HepG2 (cell line): ENCODE data around the gene TMTC1. TPM values are rescaled to one million over a fixed set of nuclear protein-coding genes. Genes with fewer than 3 reads are reported as not detected.

Source experiments
- ATAC-seq: fragments of 200-7000 bp; cut with Tn5 transposase; 3 replicates; pipeline ENCODE4 v1.9.1; 2020; ENCODE audit warnings: mild to moderate bottlenecking, moderate library complexity
- BruUV-seq: library from RNA; stranded (reverse); fragments of 400-500 nt; replicated peaks from 2 replicates; lab custom pipeline; 2021; lab: Mats Ljungman, UMichigan
- CTCF ChIA-PET: fragments of 300-600 bp; formaldehyde crosslinking; extraction: SDS; loops from one replicate; lab custom pipeline; 2021; ENCODE audit warnings: low total read pairs, inconsistent platforms, low intra/inter-chr PET ratio; lab: Yijun Ruan, JAX
- POLR2A ChIA-PET: fragments of 350-600 bp; sonication (Branson Sonifier 250); formaldehyde crosslinking; loops from one replicate; lab custom pipeline; 2020; ENCODE audit warnings: antibody characterized with exemption, inconsistent platforms; lab: Yijun Ruan, JAX
- DNase-seq: peaks from one replicate; pipeline ENCODE4 v3.0.0-alpha.2; 2015; ENCODE audit warnings: low spot score
- FAIRE-seq: peaks from 3 replicates; lab custom pipeline; 2011; peaks lifted over from hg19 to GRCh38; lab: Jason Lieb, UNC
- H2AFZ ChIP-seq: one replicate; pipeline ENCODE4 v1.6.1; 2011; ENCODE audit warnings: low read length, inconsistent platforms
- H3K27ac ChIP-seq: fragments of 300-600 bp; 3 replicates; pipeline ENCODE4 v1.8.0; 2011; ENCODE audit warnings: mixed run types, mild to moderate bottlenecking, mixed read lengths, low read length, inconsistent platforms; ENCODE audit not compliant: insufficient read depth; ENCODE audit errors: extremely low read length
- H3K27me3 ChIP-seq, 2 experiments: fragments of 200-600 bp in 1 of 2; 2 replicates in 1 of 2; 3 replicates in 1 of 2; pipeline versions ENCODE4 v1.6.0 to v1.8.0; 2011; ENCODE audit warnings: low read length in 2 of 2, mild to moderate bottlenecking in 2 of 2, moderate library complexity in 2 of 2, inconsistent platforms in 1 of 2; ENCODE audit not compliant: insufficient read depth in 2 of 2, control insufficient read depth in 1 of 2
- H3K36me3 ChIP-seq, 2 experiments: fragments of 200-600 bp in 1 of 2; replicated peaks in 1 of 2; 2 replicates in 1 of 2; 3 replicates in 1 of 2; pipeline versions ENCODE4 v1.5.1 to v1.8.0; 2011; ENCODE audit warnings: low read length in 2 of 2, inconsistent platforms in 1 of 2; ENCODE audit not compliant: insufficient read depth in 2 of 2, control insufficient read depth in 1 of 2
- H3K4me1 ChIP-seq: 2 replicates; pipeline ENCODE4 v1.5.1; 2012; ENCODE audit warnings: low read length, inconsistent platforms; ENCODE audit not compliant: insufficient read depth
- H3K4me2 ChIP-seq: 2 replicates; pipeline ENCODE4 v1.6.0; 2011; ENCODE audit warnings: low read depth, low read length, inconsistent platforms
- H3K4me3 ChIP-seq, 3 experiments: fragments of 200-600 bp in 1 of 3; sonication (generic), shearing (Covaris generic) in 1 of 3; replicated peaks in 1 of 3; 2 replicates each; pipeline ENCODE4 v1.5.1; 2011 to 2016; ENCODE audit warnings: low read length in 3 of 3, inconsistent platforms in 2 of 3, low read depth in 2 of 3, mild to moderate bottlenecking in 2 of 3, control low read depth in 1 of 3, mixed read lengths in 1 of 3; ENCODE audit not compliant: insufficient read depth in 1 of 3
- H3K79me2 ChIP-seq: one replicate; pipeline ENCODE4 v1.6.1; 2011; ENCODE audit warnings: low read length, inconsistent platforms; ENCODE audit not compliant: insufficient read depth
- H3K9ac ChIP-seq: 2 replicates; pipeline ENCODE4 v1.6.0; 2011; ENCODE audit warnings: mild to moderate bottlenecking, low read depth, low read length, inconsistent platforms; ENCODE audit not compliant: insufficient read depth
- H3K9me3 ChIP-seq: 2 replicates; pipeline ENCODE4 v1.5.1; 2012; ENCODE audit warnings: mild to moderate bottlenecking, low read length
- H4K20me1 ChIP-seq: 2 replicates; pipeline ENCODE4 v1.6.0; 2011; ENCODE audit warnings: inconsistent platforms, mild to moderate bottlenecking, low read length, moderate library complexity; ENCODE audit not compliant: insufficient read depth
- ARNT2 ChIP-seq: sonication (generic); formaldehyde crosslinking; IDR thresholded peaks from 2 replicates; pipeline ENCODE4 v1.8.0; 2022; ENCODE audit warnings: mild to moderate bottlenecking, low read depth, missing genetic modification reagents, moderate library complexity
- JDP2 ChIP-seq: sonication (generic); formaldehyde crosslinking; IDR thresholded peaks from 2 replicates; pipeline ENCODE4 v1.8.1; 2022; ENCODE audit warnings: missing genetic modification reagents, borderline replicate concordance
- KDM3A ChIP-seq: IDR thresholded peaks from 2 replicates; pipeline ENCODE4 v1.6.1; 2018; ENCODE audit warnings: low read depth, missing compliant biosample characterization
- KLF6 ChIP-seq: IDR thresholded peaks from 2 replicates; pipeline ENCODE4 v1.8.0; 2016; ENCODE audit warnings: missing biosample characterization, missing genetic modification reagents
- NAIF1 ChIP-seq: sonication (generic); formaldehyde crosslinking; IDR thresholded peaks from 2 replicates; pipeline ENCODE4 v1.5.0; 2020; ENCODE audit warnings: mild to moderate bottlenecking, missing genetic modification reagents, borderline replicate concordance
- ZNF446 ChIP-seq: sonication (generic); formaldehyde crosslinking; IDR thresholded peaks from 2 replicates; pipeline ENCODE4 v1.5.0; 2020; ENCODE audit warnings: mild to moderate bottlenecking, missing genetic modification reagents
- ZNF547 ChIP-seq: sonication (generic); formaldehyde crosslinking; IDR thresholded peaks from 2 replicates; pipeline ENCODE4 v1.5.1; 2020; ENCODE audit warnings: mild to moderate bottlenecking, missing genetic modification reagents
- WGBS: methylation state at CpG from one replicate; pipeline ENCODE4 v1.1.6; 2017; ENCODE audit warnings: low lambda C conversion rate; 5-methylcytosine and 5-hydroxymethylcytosine counted together
- in situ Hi-C: cut with HindIII; loops from 2 replicates; pipeline ENCODE4 v1.10.0; 2017; ENCODE audit warnings: low pct_unique_long_range_greater_than_20kb; ENCODE audit not compliant: extremely low pct_ligation_motif_present
- intact Hi-C: fragments of 100-400 bp; cut with micrococcal nuclease; formaldehyde crosslinking; loops from one replicate; pipeline ENCODE4 v1.10.0; 2022; ENCODE audit not compliant: unreplicated experiment
- polyA plus RNA-seq, 8 experiments: library from polyadenylated mRNA; depleted of rRNA in 3 of 8; stranded (reverse) in 7 of 8; unstranded in 1 of 8; fragments of >200 nt; fragmentation: Illumina TruSeq in 4 of 8; extraction: Trizol in 4 of 8; gene quantifications; 2 replicates each; pipeline versions ENCODE4 v1.2.1 to v1.2.3, GENCODE V29; 2011 to 2016; ENCODE audit warnings: low read depth in 4 of 8, missing spikeins in 1 of 8, mixed read lengths in 1 of 8; ENCODE audit not compliant: insufficient read depth in 1 of 8
- total RNA-seq, 5 experiments: library from RNA; depleted of rRNA; stranded (reverse); fragments of >200 nt; fragmentation: Illumina TruSeq; extraction: Trizol; gene quantifications; 2 replicates each; pipeline ENCODE4 v1.2.3, GENCODE V29; 2016; ENCODE audit warnings: low read depth in 1 of 5
- TF ChIP-seq, protein P1 (sequence below): sonication (generic); formaldehyde crosslinking; IDR thresholded peaks from 2 replicates; pipeline ENCODE4 v1.4.0; 2020; ENCODE audit warnings: missing genetic modification reagents, borderline replicate concordance
- TF ChIP-seq, protein P2 (sequence below): sonication (generic); formaldehyde crosslinking; conservative IDR thresholded peaks from 2 replicates; pipeline ENCODE4 v1.8.0; 2022; ENCODE audit warnings: missing genetic modification reagents
- TF ChIP-seq, protein P3 (sequence below): IDR thresholded peaks from 2 replicates; pipeline ENCODE4 v1.6.1; 2016; ENCODE audit warnings: control low read depth
- TF ChIP-seq, protein P4 (sequence below): sonication (generic); formaldehyde crosslinking; IDR thresholded peaks from 2 replicates; pipeline ENCODE4 v1.5.0; 2020; ENCODE audit warnings: missing genetic modification reagents, mild to moderate bottlenecking, borderline replicate concordance
- TF ChIP-seq, protein P5 (sequence below): sonication (generic); formaldehyde crosslinking; IDR thresholded peaks from 2 replicates; pipeline ENCODE4 v1.4.0; 2020; ENCODE audit warnings: mild to moderate bottlenecking, missing genetic modification reagents

TMTC1 gene
- total and polyA plus RNA-seq, 2 of the 13 experiments (the other 11 are each of a cell fraction or from before 2014, with no cell fraction given), result 0.69 to 1.8 TPM

DNA sequence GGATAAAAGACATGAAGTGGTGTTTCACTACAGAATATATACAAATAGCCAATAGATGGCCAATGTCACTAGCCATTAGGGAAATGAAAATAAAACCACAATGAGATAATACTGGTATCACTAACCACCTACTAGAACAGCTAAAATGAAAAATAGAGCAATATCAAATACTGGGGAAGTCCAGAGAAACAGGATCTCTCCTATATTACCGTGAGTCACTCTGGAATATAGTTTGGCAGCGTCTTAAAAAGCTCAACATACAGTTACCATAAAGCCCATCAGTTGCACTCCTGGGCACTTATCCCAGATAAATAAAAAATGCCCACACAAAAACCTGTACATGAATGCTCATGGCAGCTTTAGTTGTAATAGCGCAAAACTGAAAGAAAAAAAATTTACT, 101.7 kb downstream of the TMTC1 start:
- H3K4me1 ChIP-seq, result no peaks in the 10 kb centered on the region
- no peak for DNase-seq
- WGBS, result 16% methylated on average over 3 of the region's 3 CpGs
- H3K4me3 ChIP-seq, result no peak overlapping the region
- H3K27ac ChIP-seq, result no peak overlapping the region
- BruUV-seq, result no TSS peak
- ATAC-seq, result no peak
- no peak for FAIRE-seq
- no peaks in the 10 kb centered on the region for H3K9me3 ChIP-seq
- no peak overlapping the region for H3K9ac ChIP-seq
- no peaks in the 10 kb centered on the region for H3K36me3 ChIP-seq
- in situ Hi-C loops (no loop called here), intact Hi-C loops (no loop called here)
- H3K79me2 ChIP-seq, result no peaks in the 10 kb centered on the region
- H3K4me2 ChIP-seq, result no peak overlapping the region
- no peaks in the 10 kb centered on the region for H4K20me1 ChIP-seq
- no peaks in the 10 kb centered on the region for H3K27me3 ChIP-seq
- ChIA-PET CTCF (no interaction called here), POLR2A (no interaction called here)
- H2AFZ ChIP-seq, result no peak overlapping the region
- TF ChIP-seq NAIF1 (CRISPR knock-in tag) (no peak), ARNT2 (no peak), ZNF446 (CRISPR knock-in tag) (no peak), ZNF547 (CRISPR knock-in tag) (no peak), JDP2 (no peak), KLF6 (no peak), KDM3A (no peak)
- TF ChIP-seq, protein P1, sequence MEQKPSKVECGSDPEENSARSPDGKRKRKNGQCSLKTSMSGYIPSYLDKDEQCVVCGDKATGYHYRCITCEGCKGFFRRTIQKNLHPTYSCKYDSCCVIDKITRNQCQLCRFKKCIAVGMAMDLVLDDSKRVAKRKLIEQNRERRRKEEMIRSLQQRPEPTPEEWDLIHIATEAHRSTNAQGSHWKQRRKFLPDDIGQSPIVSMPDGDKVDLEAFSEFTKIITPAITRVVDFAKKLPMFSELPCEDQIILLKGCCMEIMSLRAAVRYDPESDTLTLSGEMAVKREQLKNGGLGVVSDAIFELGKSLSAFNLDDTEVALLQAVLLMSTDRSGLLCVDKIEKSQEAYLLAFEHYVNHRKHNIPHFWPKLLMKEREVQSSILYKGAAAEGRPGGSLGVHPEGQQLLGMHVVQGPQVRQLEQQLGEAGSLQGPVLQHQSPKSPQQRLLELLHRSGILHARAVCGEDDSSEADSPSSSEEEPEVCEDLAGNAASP (CRISPR knock-in tag), result no peak
- TF ChIP-seq, protein P2, sequence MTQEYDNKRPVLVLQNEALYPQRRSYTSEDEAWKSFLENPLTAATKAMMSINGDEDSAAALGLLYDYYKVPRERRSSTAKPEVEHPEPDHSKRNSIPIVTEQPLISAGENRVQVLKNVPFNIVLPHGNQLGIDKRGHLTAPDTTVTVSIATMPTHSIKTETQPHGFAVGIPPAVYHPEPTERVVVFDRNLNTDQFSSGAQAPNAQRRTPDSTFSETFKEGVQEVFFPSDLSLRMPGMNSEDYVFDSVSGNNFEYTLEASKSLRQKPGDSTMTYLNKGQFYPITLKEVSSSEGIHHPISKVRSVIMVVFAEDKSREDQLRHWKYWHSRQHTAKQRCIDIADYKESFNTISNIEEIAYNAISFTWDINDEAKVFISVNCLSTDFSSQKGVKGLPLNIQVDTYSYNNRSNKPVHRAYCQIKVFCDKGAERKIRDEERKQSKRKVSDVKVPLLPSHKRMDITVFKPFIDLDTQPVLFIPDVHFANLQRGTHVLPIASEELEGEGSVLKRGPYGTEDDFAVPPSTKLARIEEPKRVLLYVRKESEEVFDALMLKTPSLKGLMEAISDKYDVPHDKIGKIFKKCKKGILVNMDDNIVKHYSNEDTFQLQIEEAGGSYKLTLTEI (CRISPR knock-in tag), result no peak
- TF ChIP-seq, protein P3, sequence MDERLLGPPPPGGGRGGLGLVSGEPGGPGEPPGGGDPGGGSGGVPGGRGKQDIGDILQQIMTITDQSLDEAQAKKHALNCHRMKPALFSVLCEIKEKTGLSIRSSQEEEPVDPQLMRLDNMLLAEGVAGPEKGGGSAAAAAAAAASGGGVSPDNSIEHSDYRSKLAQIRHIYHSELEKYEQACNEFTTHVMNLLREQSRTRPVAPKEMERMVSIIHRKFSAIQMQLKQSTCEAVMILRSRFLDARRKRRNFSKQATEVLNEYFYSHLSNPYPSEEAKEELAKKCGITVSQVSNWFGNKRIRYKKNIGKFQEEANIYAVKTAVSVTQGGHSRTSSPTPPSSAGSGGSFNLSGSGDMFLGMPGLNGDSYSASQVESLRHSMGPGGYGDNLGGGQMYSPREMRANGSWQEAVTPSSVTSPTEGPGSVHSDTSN (CRISPR knock-in tag), result no peak
- TF ChIP-seq, protein P4, sequence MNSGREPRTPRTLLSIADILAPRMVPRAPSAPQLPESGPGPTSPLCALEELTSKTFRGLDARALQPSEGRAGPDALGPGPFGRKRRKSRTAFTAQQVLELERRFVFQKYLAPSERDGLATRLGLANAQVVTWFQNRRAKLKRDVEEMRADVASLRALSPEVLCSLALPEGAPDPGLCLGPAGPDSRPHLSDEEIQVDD (CRISPR knock-in tag), result no peak
- TF ChIP-seq, protein P5, sequence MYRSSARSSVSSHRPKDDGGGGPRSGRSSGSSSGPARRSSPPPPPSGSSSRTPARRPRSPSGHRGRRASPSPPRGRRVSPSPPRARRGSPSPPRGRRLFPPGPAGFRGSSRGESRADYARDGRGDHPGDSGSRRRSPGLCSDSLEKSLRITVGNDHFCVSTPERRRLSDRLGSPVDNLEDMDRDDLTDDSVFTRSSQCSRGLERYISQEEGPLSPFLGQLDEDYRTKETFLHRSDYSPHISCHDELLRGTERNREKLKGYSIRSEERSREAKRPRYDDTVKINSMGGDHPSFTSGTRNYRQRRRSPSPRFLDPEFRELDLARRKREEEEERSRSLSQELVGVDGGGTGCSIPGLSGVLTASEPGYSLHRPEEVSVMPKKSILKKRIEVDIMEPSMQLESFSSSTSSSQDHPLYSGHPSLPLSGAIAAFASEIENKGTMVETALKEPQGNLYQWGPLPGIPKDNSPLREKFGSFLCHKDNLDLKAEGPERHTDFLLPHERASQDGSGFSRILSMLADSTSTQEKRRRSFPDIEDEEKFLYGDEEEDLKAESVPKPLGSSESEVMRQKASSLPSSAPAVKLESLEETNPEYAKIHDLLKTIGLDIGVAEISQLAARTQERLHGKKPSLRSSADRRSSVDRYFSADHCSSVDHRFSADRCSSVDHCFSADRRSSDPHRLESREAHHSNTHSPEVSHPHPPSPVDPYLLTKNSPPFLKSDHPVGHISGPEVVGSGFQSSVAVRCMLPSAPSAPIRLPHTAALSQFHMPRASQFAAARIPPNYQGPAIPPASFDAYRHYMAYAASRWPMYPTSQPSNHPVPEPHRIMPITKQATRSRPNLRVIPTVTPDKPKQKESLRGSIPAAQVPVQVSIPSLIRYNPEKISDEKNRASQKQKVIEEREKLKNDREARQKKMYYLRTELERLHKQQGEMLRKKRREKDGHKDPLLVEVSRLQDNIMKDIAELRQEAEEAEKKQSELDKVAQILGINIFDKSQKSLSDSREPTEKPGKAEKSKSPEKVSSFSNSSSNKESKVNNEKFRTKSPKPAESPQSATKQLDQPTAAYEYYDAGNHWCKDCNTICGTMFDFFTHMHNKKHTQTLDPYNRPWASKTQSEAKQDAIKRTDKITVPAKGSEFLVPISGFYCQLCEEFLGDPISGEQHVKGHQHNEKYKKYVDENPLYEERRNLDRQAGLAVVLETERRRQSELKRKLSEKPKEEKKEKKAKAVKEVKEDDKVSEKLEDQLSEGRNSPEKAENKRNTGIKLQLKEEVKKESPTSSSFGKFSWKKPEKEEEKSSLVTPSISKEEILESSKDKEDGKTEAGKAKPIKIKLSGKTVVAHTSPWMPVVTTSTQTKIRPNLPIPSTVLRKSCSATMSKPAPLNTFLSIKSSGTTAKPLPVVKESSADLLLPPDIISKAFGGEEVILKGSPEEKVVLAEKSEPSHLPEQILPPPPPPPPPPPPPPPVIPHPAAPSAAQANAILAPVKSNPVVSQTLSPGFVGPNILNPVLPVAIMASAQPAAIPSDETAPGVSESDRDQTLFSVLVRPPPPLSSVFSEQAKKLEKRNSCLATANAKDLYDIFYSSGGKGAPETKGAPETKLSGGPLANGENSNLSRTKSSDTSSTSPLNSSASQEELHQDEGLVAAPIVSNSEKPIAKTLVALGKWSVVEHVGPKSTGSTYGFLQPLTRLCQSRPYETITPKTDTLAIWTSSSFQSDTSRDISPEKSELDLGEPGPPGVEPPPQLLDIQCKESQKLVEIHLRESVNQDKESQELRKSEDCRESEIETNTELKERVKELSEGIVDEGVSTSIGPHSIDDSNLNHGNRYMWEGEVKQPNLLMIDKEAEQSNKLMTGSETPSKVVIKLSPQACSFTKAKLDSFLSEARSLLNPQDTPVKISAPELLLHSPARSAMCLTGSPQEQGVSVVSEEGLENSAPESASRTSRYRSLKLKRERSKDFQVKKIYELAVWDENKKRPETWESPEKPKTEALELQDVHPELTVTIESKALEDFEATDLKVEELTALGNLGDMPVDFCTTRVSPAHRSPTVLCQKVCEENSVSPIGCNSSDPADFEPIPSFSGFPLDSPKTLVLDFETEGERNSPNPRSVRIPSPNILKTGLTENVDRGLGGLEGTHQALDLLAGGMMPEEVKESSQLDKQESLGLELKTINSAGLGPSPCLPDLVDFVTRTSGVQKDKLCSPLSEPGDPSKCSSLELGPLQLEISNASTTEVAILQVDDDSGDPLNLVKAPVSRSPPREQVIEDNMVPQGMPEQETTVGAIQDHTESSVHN, result no peak
